ENCODE measurements around the gene NFIB. TPM values are rescaled to one million over a fixed set of nuclear protein-coding genes. Genes with fewer than 3 reads are reported as not detected.

NFIB gene
- total RNA-seq, 1 experiment from 2014 or later = 75.8 TPM

GRCh38 chr9:14131356-14132088 lies 182.4 kb downstream of the NFIB start:
- no TSS peak for BruUV-seq (replicated peaks)
- H3K27me3 Mint-ChIP-seq (ENCODE audit: unreplicated experiment) = no peaks in the 10 kb centered on the region
- no peaks in the 10 kb centered on the region for H3K9me3 Mint-ChIP-seq (ENCODE audit: low read depth, unreplicated experiment)
- H3K4me1 Mint-ChIP-seq (ENCODE audit: low read depth, unreplicated experiment) = no peaks in the 10 kb centered on the region
- no peaks in the 10 kb centered on the region for H3K36me3 Mint-ChIP-seq (ENCODE audit: insufficient read depth, unreplicated experiment)
- H3K27ac Mint-ChIP-seq (ENCODE audit: unreplicated experiment) = no peak overlapping the region
- intact Hi-C loops (cut with micrococcal nuclease; ENCODE audit: unreplicated experiment) = no loop called here
- no peak overlapping the region for H3K4me3 Mint-ChIP-seq (ENCODE audit: low read depth, unreplicated experiment)
- DNase-seq = no peak
- CTCF ChIA-PET = no interaction called here
- TF ChIP-seq CTCF (IDR thresholded peaks at IDR 0.05; ENCODE audit: unreplicated experiment) = no peak

GRCh38 chr9:14127656-14128055 lies 186.3 kb downstream of the NFIB start:
- no peak overlapping the region for H3K4me3 Mint-ChIP-seq (ENCODE audit: low read depth, unreplicated experiment)
- intact Hi-C loops (cut with micrococcal nuclease; ENCODE audit: unreplicated experiment) = no loop called here
- BruUV-seq (replicated peaks) = no TSS peak
- no peak for TF ChIP-seq CTCF (IDR thresholded peaks at IDR 0.05; ENCODE audit: unreplicated experiment)
- no peaks in the 10 kb centered on the region for H3K4me1 Mint-ChIP-seq (ENCODE audit: low read depth, unreplicated experiment)
- no peaks in the 10 kb centered on the region for H3K36me3 Mint-ChIP-seq (ENCODE audit: insufficient read depth, unreplicated experiment)
- H3K27ac Mint-ChIP-seq (ENCODE audit: unreplicated experiment) = no peak overlapping the region
- no peaks in the 10 kb centered on the region for H3K27me3 Mint-ChIP-seq (ENCODE audit: unreplicated experiment)
- CTCF ChIA-PET = interaction anchor here (0.7 kb wide), 1 partner anchor 60 kb away, joined by 4 read pairs; no protein-coding TSS in a partner anchor
- DNase-seq = no peak
- no peaks in the 10 kb centered on the region for H3K9me3 Mint-ChIP-seq (ENCODE audit: low read depth, unreplicated experiment)

GRCh38 chr9:14119694-14120514 lies 194.0 kb downstream of the NFIB start:
- intact Hi-C loops (cut with micrococcal nuclease; ENCODE audit: unreplicated experiment) = no loop called here
- TF ChIP-seq CTCF (IDR thresholded peaks at IDR 0.05; ENCODE audit: unreplicated experiment) = no peak
- no peak overlapping the region for H3K27ac Mint-ChIP-seq (ENCODE audit: unreplicated experiment)
- no peaks in the 10 kb centered on the region for H3K27me3 Mint-ChIP-seq (ENCODE audit: unreplicated experiment)
- no peak overlapping the region for H3K4me3 Mint-ChIP-seq (ENCODE audit: low read depth, unreplicated experiment)
- peaks cover 8% of the 10 kb centered on the region for H3K36me3 Mint-ChIP-seq (ENCODE audit: insufficient read depth, unreplicated experiment)
- CTCF ChIA-PET = no interaction called here
- no TSS peak for BruUV-seq (replicated peaks)
- no peaks in the 10 kb centered on the region for H3K9me3 Mint-ChIP-seq (ENCODE audit: low read depth, unreplicated experiment)
- peaks cover 9% of the 10 kb centered on the region for H3K4me1 Mint-ChIP-seq (ENCODE audit: low read depth, unreplicated experiment)
- no peak for DNase-seq

- no peak overlapping the region for H3K27ac Mint-ChIP-seq (ENCODE audit: unreplicated experiment)
- intact Hi-C loops (cut with micrococcal nuclease; ENCODE audit: unreplicated experiment) = no loop called here
- no peaks in the 10 kb centered on the region for H3K9me3 Mint-ChIP-seq (ENCODE audit: low read depth, unreplicated experiment)
- no peak overlapping the region for H3K4me3 Mint-ChIP-seq (ENCODE audit: low read depth, unreplicated experiment)
- DNase-seq = no peak
- no TSS peak for BruUV-seq (replicated peaks)
- H3K36me3 Mint-ChIP-seq (ENCODE audit: insufficient read depth, unreplicated experiment) = peaks cover 17% of the 10 kb centered on the region
- H3K4me1 Mint-ChIP-seq (ENCODE audit: low read depth, unreplicated experiment) = no peaks in the 10 kb centered on the region
- H3K27me3 Mint-ChIP-seq (ENCODE audit: unreplicated experiment) = no peaks in the 10 kb centered on the region
- CTCF ChIA-PET = no interaction called here
- TF ChIP-seq CTCF (IDR thresholded peaks at IDR 0.05; ENCODE audit: unreplicated experiment) = no peak
These were observed 201.7 kb downstream of the NFIB start for GRCh38 chr9:14112226-14112625.

Data from Calu3 (cell line).